B cell (primary cell): Measurements from ENCODE around the gene TLL2.

ENCODE experiments used
- EZH2 ChIP-seq: IDR thresholded peaks from 2 replicates; pipeline ENCODE4 v1.6.1; 2012; ENCODE audit warnings: borderline replicate concordance, low read depth, mild to moderate bottlenecking, moderate library complexity, low read length; ENCODE audit not compliant: insufficient read depth, poor library complexity, severe bottlenecking
- TF ChIP-seq, protein P1 (sequence below): fragments of 200-600 bp; IDR thresholded peaks from one replicate; pipeline ENCODE4 v1.8.0; 2022; ENCODE audit warnings: antibody characterized with exemption, mild to moderate bottlenecking

DNA sequence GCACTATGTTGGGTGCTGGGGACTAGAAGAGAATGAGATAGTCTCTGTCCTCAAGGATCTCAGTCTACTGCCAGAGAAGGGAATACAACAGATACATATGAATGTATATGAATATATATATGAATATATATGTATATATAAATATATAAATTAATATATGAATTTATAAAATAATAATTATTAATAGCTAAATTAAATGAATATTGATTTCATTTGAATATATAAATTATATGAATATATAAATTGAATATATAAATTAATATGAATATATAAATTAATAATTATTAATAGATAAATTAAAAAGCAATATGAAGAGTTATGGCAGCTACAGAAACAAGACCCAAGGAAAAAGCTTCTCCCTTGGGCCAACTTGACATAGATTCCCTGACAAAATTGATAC is 95.1 kb downstream of the TLL2 start:
- TF ChIP-seq, protein P1, sequence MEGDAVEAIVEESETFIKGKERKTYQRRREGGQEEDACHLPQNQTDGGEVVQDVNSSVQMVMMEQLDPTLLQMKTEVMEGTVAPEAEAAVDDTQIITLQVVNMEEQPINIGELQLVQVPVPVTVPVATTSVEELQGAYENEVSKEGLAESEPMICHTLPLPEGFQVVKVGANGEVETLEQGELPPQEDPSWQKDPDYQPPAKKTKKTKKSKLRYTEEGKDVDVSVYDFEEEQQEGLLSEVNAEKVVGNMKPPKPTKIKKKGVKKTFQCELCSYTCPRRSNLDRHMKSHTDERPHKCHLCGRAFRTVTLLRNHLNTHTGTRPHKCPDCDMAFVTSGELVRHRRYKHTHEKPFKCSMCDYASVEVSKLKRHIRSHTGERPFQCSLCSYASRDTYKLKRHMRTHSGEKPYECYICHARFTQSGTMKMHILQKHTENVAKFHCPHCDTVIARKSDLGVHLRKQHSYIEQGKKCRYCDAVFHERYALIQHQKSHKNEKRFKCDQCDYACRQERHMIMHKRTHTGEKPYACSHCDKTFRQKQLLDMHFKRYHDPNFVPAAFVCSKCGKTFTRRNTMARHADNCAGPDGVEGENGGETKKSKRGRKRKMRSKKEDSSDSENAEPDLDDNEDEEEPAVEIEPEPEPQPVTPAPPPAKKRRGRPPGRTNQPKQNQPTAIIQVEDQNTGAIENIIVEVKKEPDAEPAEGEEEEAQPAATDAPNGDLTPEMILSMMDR = no peak
- no peak for TF ChIP-seq EZH2
